Effector CD4-positive, alpha-beta T cell (primary cell): ENCODE measurements around the gene DRC7. TPM values are rescaled to one million over a fixed set of nuclear protein-coding genes. Genes with fewer than 3 reads are reported as not detected.
A peak's percentile ranks its signal among the peaks of the same experiment; 100 is the strongest.

Experiments used
- DNase-seq: peaks from one replicate; pipeline ENCODE4 v3.0.0-alpha.2; 2020
- total RNA-seq: gene quantifications from one replicate; lab custom pipeline; 2026; lab: John Stamatoyannopoulos, UW

Gene DRC7
- not detected for total RNA-seq

- DNase-seq = no peak
Measured at GRCh38 chr16:57694725-57695679, at the start of gene DRC7. Gene DRC7, plus strand, starts transcription at chr16:57694806. Its CDS starts 3,144 bp downstream, at chr16:57697950.

DNA sequence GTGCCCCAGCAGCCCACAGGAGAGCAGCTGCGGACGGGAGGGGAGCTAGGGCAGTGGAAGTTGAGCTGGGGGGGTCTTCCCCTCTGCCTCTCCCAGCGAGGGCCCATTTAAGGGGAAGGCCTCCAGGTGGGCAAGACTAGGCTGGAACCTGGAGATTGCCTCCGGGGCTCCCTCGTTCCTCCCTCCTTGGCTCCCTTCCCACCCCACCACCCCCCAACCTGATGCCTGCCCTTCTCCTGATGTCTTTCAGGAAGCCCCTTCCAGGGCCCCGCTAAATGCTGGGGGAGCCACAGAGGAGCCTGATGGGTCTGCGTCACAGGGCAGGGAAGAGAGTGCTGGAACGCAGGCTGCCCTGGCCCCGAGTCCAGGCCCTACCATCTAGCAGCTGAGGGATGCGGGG lies 49.4 kb upstream of the DRC7 start:
- DNase-seq = no peak

DNA sequence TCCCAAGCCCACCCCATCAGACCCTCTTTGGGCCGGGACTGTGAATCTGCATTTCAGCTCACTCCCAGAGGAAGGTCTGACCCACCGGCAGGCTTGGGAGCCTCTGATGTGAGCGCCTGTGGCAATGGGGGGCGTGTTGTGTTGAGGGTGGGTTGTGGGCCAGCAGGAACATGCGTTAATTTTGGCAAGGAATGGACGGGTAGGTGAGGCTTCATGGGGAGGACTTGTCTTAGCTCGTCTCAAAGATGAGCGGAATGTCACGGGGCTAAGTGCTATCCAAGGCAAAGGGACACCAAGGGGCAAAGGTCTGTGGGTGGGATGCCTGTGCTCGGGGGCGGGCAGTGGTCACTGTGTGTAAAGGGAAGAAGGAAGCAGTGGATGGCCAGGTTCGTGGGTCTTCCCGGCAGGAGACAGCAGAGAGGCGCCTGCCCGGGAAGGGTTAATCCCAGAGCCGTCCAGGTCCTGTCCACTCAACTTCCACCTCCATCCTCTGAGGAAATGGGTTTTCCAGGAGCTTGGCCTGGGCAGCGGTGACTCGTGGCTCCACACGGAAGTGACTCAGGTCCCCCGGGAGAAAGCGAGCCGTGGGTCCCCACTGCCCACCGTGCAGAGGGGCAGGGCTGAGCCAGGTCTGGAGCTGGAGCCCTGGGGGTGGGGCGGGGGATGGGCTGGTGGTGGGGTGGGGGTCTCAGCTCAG lies 48.8 kb upstream of the DRC7 start:
- DNase-seq = no peak

- DNase-seq = no peak
Measured at GRCh38 chr16:57646388-57647039, 48.1 kb upstream of the DRC7 start.

DNA sequence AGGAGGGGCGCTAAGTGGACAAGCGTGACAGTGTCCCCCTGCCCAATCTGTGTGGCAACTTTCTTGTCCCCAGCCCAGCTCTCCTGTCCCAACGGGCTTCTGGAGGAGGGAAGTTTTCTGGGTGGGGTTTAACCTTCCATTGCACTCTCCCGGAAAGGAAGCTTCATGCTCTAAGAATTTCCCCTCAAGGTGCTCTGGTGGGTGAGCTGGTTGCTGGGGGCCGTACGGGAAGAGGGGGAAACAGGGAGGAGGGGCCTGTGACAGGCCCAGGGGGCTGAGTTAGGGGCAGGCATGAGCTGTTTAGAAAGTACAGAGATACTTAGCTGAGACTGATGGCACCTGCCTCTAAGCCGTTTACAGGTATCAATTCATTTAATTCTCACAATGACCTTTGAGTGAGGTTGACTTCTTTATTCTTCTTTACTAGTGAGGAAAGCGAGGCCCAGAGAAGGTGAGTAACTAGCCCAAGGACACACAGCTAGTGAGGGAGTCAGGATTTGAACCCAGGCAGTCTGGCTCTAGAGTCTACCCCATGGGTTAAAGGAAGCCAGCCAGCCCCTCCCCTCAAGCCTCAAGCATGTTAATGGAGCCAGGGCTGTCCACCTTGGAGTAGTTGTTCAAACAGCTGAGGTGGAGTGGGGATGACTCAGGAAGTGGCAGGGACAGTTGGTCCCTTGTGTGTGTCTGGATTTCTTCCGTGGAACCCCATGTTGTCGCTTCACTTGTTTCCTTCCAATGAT lies 47.3 kb upstream of the DRC7 start:
- DNase-seq = no peak

DNA sequence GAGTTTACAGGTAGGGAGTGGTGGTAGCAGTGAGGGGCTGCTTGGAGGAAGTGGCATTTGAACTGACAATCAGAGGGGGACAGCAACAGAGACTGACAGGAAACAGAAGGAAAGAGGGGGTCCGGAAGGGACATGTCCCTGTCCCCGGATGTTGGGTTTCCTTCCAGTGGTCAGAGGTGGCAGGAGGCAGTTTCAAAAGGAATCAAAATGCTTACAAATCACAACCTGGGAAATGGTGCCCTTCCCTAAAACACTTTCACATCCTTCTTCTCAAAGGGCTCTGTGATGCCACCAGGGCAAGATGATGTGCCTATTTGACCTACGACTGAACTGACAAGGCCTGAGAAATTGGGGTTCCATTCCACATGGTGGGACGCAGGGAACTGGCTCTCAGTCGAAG lies 46.5 kb upstream of the DRC7 start:
- no peak for DNase-seq

DNA sequence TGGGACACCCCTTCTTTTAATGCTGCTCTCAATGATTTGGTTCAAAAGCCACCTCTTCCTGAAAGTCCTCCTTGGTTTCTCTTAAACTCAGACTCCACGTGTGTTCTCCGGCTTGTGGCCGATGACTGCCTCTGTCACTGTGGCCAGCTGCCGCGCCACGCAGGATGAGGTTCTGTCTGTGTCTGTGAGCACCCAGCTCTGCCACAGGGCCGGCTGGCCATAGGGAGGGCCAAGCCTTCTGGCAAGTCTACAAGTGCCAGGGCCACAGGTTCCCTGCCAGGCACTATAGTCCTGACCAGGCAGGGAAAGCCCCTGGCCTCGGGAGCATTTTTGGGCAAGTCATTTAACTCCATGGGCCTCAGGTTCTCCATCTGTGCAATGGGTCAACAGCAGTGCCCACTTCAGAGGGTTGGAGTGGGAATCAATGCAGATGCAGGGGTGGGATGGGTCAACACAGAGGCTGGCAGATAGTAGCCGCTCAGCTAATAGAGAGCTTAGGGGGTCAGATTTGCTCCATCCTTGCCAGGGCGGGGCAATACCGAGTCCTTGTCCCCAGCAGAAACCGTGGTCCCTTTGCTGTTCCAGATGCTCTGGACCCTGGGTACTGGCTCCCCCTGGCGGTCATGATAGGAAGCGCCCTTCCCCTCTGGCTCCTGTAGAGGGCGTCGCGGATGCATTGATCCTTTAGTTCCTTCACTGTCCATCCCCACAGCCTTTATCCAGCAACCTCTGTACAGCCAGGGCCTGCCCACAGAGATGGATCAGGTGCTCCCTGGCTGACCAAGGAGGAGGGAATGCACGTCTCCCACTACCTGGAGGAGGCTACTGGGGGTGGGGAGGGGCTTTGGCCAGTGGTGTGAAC lies 45.8 kb upstream of the DRC7 start:
- DNase-seq = peak; percentile 75

DNA sequence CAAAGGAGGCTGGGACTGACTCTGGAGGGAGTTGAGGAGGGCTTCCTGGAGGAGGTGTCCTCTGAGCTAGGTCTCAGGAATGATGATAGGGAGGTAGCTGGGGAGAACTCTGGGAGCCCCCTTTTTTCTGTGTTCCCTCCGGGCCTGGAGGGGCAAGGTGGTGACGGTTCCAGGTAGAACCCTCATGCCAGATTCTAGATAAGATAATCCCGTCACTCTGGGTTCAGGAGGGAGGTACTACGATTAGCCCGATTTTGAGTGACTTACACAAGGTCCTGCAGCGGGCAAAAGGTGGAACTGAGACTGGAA lies 45.2 kb upstream of the DRC7 start:
- DNase-seq = no peak

- no peak for DNase-seq
Measured at GRCh38 chr16:57649846-57650245, 44.8 kb upstream of the DRC7 start.

GRCh38 chr16:57651344-57652333 lies 43.0 kb upstream of the DRC7 start:
- DNase-seq = no peak

- DNase-seq = no peak
Measured at GRCh38 chr16:57652695-57653471, 41.7 kb upstream of the DRC7 start.

DNA sequence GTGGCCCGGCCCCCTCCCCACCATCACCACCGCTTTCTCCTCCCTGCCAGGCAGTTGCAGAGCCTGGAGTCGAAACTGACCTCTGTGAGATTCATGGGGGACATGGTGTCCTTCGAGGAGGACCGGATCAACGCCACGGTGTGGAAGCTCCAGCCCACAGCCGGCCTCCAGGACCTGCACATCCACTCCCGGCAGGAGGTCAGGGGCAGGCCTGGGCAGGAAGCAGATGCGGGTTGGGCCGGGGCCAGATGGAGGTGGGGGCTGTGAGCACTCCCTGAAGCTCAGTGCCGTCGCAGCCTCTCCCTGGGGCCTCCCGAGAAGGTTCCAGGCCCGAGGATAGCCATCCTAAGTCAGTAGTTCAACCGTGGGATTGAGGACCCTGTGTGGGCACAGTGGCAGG lies 40.7 kb upstream of the DRC7 start:
- DNase-seq = no peak

- DNase-seq = no peak
Measured at GRCh38 chr16:57656342-57656955, 38.2 kb upstream of the DRC7 start.

DNA sequence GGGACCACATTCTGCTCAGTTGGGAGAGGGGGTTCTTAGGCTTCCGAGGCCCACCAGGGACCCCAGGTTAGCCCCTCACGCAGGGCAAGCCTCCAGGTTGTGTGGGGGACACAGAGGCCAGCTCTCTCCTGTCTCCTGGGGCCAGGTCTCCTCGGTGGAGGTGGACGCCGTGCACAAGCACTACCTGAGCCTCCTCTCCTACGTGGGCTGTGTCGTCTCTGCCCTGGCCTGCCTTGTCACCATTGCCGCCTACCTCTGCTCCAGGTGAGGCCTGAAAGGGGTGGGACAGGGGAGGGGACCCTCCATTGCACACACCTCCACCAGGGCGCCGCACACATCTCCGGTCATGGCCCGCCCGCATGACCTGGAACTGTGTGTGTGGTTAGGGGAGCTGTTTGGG lies 37.4 kb upstream of the DRC7 start:
- DNase-seq = no peak

GRCh38 chr16:57658130-57658877 lies 36.3 kb upstream of the DRC7 start:
- DNase-seq = no peak

DNA sequence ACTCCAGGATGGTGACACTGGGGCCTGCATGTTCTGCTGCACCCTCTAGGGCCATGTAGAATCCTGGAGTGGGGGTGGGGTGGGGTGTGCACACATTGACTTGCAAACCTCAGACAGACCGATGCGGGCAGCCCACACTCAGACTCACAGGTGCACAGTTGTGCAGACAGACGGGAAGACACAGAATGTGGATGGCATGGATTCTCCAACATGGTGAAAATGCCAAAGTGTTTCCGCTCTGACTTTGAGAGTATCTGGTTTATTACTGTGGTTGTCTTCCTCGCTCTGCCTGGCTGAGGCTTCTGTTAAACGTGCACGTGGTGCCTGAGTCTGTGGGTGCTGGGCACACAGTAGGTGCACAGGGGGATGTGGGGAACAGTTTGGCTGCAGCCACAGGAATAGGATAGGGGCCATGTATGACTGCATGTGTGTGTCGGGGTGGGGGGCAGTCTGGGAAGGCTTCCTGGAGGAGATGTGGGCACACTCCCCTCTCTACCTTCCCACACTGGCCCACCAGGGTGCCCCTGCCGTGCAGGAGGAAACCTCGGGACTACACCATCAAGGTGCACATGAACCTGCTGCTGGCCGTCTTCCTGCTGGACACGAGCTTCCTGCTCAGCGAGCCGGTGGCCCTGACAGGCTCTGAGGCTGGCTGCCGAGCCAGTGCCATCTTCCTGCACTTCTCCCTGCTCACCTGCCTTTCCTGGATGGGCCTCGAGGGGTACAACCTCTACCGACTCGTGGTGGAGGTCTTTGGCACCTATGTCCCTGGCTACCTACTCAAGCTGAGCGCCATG lies 35.5 kb upstream of the DRC7 start:
- DNase-seq = no peak

DNA sequence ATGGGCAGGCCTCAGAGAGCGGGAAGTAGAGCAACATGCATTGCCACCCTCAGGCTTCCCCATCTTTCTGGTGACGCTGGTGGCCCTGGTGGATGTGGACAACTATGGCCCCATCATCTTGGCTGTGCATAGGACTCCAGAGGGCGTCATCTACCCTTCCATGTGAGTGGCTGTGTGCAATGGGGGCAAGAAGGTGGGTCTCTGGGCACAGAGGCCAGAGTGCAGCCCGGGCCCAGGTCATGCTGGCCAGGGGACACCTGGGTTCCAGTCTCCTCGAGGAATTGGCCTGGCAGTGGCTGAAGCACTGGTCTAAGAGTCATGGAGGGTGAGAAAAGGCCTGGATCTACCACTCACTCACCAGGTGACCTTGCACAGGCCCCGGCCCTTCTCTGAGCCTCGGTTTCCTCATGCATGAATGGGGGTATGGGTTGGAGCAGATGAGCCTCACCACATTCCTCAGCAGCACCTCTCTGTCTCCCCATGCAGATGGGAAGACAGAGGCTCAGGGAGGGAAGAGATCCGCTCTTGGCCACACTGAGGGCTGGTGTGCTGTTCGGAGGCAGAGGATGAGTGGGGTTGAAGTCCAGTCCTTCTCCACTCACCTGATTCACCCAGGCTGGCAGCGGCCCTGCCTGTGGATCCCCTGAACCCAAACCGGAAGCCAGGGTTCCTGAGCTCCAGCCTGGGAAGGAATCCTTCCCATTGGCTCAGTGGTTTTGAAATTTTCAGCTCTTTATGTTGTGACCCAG lies 33.7 kb upstream of the DRC7 start:
- no peak for DNase-seq
